T-helper 2 cell treated with Interferon-gamma antibody and Interleukin-4, amounts not matched to agents 5 μg/mL and 100 μg/mL, for 36 hours (primary cell): ENCODE data around the gene METTL24.

Experiments used
- DNase-seq: peaks from one replicate; pipeline ENCODE4 v3.0.0; 2021; ENCODE audit warnings: low spot score
- H3K27ac Mint-ChIP-seq: one replicate; pipeline ENCODE4 v1.8.0; 2021; ENCODE audit warnings: mild to moderate bottlenecking, mixed read lengths
- H3K27me3 Mint-ChIP-seq: one replicate; pipeline ENCODE4 v1.8.0; 2021; ENCODE audit warnings: low read depth, mixed read lengths
- H3K36me3 Mint-ChIP-seq: one replicate; pipeline ENCODE4 v1.8.0; 2021; ENCODE audit warnings: low read depth, mixed read lengths
- H3K4me1 Mint-ChIP-seq: one replicate; pipeline ENCODE4 v1.8.0; 2021; ENCODE audit warnings: low read depth, mixed read lengths
- H3K4me3 Mint-ChIP-seq: one replicate; pipeline ENCODE4 v1.8.0; 2022; ENCODE audit warnings: mild to moderate bottlenecking, moderate library complexity, mixed read lengths
- H3K9me3 Mint-ChIP-seq: one replicate; pipeline ENCODE4 v1.8.0; 2021; ENCODE audit warnings: mixed read lengths

METTL24 gene, protein sequence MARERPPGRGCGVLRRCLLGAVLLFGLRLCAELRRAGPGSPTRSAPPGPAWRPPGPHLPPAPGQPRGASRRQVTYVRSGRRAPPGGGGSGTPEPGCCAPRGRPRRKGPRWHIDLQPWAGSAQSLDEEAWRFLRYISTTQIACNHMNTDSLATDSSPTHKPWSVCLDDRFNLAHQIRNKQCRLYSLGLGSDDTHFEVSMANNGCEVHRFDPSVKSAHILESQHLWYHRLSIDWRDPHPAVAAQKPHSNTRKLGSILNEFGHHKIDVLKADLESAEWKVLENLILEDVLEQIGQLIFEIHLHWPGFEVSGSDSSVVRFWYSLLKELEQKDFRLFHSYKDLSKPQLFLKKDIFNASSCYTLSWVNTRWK

DNA sequence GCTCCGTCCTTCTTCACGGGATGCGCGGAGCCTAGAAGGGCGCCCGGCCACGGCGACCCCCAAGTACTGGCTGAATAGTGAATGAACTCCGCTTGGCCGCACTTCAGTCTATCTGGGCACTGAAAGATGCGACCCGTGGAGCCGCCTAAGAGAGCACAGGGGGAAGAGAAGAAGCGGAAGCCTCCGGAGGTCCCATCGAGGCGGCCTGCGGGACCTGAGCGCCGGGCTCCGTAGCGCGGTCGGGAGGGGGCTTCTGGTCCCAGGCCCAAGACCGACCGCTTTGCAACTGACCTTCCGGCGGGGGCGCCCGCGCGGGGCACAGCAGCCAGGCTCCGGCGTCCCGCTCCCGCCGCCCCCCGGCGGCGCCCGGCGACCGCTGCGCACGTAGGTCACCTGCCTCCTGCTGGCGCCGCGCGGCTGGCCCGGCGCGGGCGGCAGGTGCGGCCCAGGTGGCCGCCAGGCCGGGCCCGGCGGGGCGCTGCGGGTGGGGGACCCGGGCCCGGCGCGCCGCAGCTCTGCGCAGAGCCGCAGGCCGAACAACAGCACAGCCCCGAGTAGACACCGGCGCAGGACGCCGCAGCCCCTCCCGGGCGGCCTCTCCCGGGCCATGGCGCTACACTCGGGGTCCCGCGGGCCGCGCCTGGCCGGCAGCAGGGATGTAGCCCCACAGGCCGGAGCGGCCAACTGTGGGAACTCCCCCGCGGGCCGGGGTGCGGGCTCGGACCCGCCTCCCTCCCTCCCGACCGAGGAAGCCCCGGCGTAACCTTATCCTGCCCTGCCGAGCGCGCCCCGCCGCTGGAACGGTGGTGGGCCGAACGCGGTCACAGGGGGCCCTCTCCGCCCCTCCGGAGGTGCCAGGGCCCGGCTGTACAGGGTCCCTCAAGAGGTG, at the start of gene METTL24:
Gene METTL24, minus strand, starts transcription at position 686 of the 889 bp plus-strand sequence. Its CDS starts 77 bp downstream, at position 609.
- Mint-ChIP-seq H3K27ac (no peak within 1 kb of the TSS), H3K9me3 (no peaks in the 10 kb centered on the region), H3K27me3 (peaks cover 77% of the 10 kb centered on the region), H3K36me3 (no peaks in the 10 kb centered on the region), H3K4me3 (peak within 1 kb of the TSS; percentile 67), H3K4me1 (peaks cover 2% of the 10 kb centered on the region)
- no peak for DNase-seq

DNA sequence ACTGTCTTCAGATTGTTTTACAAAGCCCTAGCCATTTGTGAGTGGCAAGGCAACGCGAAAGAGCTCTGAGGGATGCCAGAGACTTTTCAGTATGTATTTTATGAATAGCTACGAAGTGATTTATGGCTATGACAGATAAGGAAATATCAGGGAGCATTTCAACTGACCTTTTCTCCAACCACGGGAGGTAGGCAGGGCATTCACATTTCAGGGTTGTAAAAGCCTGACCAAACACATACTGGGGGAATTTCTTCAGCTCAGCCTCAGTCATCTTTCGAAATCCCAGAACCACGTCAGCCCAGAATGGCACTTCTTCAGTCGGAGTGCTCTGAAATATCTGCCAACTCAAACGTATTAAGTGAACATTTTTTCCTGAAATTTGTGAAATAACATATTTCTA, 46.5 kb upstream of the METTL24 start:
- DNase-seq: no peak
- no peak overlapping the region for H3K27ac Mint-ChIP-seq
- peaks cover 10% of the 10 kb centered on the region for H3K27me3 Mint-ChIP-seq
- no peaks in the 10 kb centered on the region for H3K4me1 Mint-ChIP-seq
- H3K4me3 Mint-ChIP-seq: no peak overlapping the region
- no peaks in the 10 kb centered on the region for H3K36me3 Mint-ChIP-seq
- no peaks in the 10 kb centered on the region for H3K9me3 Mint-ChIP-seq

DNA sequence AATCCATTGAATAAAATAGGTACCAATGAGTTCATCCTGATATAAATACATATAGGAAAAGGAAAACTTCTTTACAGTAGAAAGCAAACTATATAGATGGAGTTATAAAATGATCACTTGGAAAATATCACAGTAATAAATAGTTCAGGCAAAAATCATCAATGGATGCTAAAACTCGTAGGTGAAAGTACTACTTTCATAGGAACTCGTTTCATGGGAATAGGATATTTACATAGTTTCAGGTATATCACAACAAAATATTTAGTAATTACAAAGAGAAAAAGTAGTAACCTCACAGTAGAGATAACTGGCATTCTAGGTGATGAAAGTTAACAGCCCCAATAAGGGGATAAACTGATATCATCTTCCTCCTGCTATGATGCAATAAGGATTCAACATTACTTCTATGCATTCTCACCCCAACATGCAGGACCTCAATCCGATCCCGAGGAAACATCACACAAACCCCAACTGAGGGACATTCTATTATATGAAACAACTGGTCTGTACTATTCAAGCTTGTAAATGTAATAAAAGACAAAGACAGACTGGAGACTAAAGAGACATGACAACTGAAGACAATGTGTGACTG, 43.5 kb upstream of the METTL24 start:
- H3K27ac Mint-ChIP-seq: no peak overlapping the region
- H3K36me3 Mint-ChIP-seq: no peaks in the 10 kb centered on the region
- no peak for DNase-seq
- no peak overlapping the region for H3K4me3 Mint-ChIP-seq
- H3K4me1 Mint-ChIP-seq: no peaks in the 10 kb centered on the region
- no peaks in the 10 kb centered on the region for H3K9me3 Mint-ChIP-seq
- H3K27me3 Mint-ChIP-seq: peaks cover 10% of the 10 kb centered on the region

DNA sequence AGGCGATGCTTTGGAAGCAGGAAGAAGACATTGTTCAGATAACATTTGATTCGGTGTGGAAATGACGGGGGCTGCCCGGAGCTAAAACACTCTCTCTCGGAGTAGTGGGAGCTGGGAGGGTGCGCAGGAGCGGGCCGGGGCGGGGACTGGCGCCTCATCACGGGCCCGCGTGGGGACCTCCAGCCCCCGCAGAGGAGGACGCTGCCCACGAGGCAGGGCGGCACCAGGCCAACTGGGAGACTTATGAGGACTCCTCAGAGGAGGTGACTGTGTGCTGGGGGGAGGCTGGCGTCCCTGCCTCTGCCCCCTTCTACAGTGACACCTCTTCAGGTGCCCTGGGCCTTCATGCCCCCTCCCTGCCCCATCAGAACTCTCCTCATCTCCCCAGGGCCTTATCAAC, 42.1 kb upstream of the METTL24 start:
- Mint-ChIP-seq H3K27ac (no peak overlapping the region), H3K4me3 (no peak overlapping the region), H3K4me1 (no peaks in the 10 kb centered on the region), H3K9me3 (no peaks in the 10 kb centered on the region), H3K36me3 (no peaks in the 10 kb centered on the region), H3K27me3 (peaks cover 10% of the 10 kb centered on the region)
- DNase-seq: no peak

DNA sequence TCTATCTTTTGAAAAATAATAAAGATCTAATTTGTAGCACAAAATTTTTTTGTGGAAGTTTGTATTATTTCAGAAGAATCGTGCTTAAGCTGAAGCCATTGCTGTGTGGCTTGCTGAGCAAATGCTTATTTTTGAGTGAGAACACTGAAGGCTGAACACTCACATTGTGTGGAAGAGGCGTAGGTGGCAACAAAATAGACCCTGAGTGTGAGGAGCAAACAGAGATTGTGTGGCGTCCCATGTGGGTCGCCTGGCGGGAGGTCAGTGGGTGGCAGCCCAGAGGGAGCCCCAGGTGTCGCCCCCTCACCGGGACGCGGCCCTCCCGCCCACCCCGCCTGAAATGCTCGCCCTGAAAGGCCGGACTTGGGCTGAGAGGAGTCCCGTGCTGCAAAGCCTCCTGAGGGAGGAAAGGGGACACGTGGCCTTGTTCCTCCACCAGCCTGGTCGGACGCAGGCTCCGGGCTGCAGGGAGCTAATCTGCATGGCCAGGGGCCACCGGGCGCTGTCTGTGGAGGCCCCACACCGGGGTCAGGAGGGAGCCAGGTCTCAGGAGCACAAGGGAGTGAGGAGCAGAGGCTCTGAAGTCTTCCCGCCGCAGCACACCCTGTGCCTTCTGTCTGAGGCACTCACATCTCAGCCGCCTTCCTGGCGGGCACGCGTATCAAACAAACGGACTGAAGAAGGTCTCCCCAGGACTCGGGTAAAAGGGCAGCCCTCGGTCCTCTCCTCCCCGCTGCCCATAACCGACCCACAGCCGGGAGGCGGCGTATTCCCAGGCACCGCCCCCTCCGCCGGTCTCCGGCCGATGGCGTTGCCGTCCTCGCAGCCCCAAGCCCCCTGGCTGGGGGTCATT, 41.3 kb upstream of the METTL24 start:
- Mint-ChIP-seq H3K4me1 (no peaks in the 10 kb centered on the region), H3K9me3 (no peaks in the 10 kb centered on the region), H3K36me3 (no peaks in the 10 kb centered on the region), H3K4me3 (no peak overlapping the region), H3K27ac (no peak overlapping the region), H3K27me3 (peaks cover 8% of the 10 kb centered on the region)
- DNase-seq: no peak

DNA sequence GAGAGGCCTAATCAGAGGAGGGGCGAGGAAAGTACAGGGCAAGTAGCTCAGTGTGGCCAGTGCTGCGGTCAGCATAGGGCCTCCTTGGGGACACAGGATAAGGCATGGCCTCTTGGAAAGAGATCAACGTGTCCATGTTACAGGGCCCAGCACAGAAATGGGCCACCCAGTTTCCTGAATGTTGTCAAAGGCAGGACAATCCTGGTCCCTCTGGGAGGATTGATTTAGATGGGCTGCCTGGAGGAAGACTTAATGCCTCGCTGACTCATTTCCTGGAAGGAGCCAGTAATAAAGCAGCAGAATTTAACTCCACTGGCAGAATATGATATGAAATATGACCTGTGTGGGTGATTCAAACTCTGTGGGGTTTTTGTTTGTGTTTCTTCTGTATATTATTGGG, 40.6 kb upstream of the METTL24 start:
- H3K27ac Mint-ChIP-seq: no peak overlapping the region
- H3K9me3 Mint-ChIP-seq: no peaks in the 10 kb centered on the region
- no peak for DNase-seq
- H3K4me3 Mint-ChIP-seq: no peak overlapping the region
- H3K36me3 Mint-ChIP-seq: no peaks in the 10 kb centered on the region
- peaks cover 8% of the 10 kb centered on the region for H3K27me3 Mint-ChIP-seq
- no peaks in the 10 kb centered on the region for H3K4me1 Mint-ChIP-seq

DNA sequence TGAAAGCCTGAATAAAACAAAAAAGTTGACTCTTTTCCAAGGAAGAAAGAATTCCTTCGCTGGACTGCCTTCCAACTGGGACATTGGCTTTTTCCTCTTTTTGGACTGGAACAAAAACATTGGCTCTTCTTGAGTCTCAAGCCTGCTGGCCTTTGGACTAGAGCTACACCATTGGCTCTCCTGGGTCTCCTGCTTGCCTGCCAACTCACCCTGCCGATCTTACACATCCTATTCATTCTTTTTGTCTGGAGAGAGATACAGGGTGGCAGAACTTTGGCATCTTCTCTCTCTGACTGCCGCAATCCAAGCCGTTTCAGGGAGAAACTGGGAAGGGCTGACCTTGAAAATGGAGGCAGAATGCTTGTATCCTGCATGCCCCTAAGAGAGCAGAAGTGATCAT, 37.1 kb upstream of the METTL24 start:
- peaks cover 5% of the 10 kb centered on the region for H3K4me1 Mint-ChIP-seq
- H3K27me3 Mint-ChIP-seq: peaks cover 2% of the 10 kb centered on the region
- H3K4me3 Mint-ChIP-seq: no peak overlapping the region
- H3K36me3 Mint-ChIP-seq: no peaks in the 10 kb centered on the region
- H3K9me3 Mint-ChIP-seq: no peaks in the 10 kb centered on the region
- no peak for DNase-seq
- H3K27ac Mint-ChIP-seq: no peak overlapping the region

DNA sequence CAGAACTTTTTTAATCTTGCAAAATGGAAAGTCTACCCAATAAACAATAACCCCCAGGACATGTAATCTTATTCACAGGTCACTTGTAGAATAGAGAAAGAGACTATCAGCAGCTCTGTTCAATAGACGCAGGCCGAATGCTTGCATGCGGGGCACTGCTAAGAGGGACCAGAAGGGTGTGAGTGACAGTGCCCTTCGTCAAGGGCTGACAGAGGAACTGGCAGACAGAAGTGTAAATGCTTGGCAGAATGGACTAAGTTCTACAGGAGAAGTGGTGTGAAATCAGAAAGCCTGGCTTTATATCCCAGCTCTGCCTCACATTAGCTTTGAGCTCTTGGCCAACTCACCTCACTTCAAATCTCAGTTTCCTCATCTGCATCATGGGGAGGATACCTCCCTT, 36.3 kb upstream of the METTL24 start:
- H3K27me3 Mint-ChIP-seq: peaks cover 2% of the 10 kb centered on the region
- H3K36me3 Mint-ChIP-seq: no peaks in the 10 kb centered on the region
- no peak overlapping the region for H3K27ac Mint-ChIP-seq
- H3K4me3 Mint-ChIP-seq: no peak overlapping the region
- DNase-seq: no peak
- no peaks in the 10 kb centered on the region for H3K9me3 Mint-ChIP-seq
- H3K4me1 Mint-ChIP-seq: peaks cover 13% of the 10 kb centered on the region

DNA sequence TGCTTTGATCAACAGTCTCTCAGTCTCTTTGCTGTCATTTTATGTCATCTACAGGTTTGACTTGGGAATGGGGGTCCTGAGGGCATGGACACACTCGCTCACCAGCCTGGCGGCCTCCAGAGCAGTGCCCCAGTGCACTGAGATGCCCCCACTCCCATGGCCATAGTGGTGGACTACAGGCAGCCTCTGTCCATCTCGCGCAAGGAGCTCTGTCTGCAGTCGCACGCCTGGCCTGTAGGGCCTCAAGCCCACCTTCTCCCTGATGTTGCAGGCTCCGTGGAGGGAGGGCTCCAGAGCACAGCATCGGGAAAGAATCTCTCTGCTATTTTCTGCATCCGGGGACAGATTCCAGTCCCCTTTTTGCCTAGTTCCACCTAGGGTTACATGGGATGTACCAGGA, 34.6 kb upstream of the METTL24 start:
- no peaks in the 10 kb centered on the region for H3K36me3 Mint-ChIP-seq
- peaks cover 17% of the 10 kb centered on the region for H3K4me1 Mint-ChIP-seq
- DNase-seq: no peak
- H3K4me3 Mint-ChIP-seq: no peak overlapping the region
- peaks cover 2% of the 10 kb centered on the region for H3K27me3 Mint-ChIP-seq
- H3K27ac Mint-ChIP-seq: no peak overlapping the region
- no peaks in the 10 kb centered on the region for H3K9me3 Mint-ChIP-seq

DNA sequence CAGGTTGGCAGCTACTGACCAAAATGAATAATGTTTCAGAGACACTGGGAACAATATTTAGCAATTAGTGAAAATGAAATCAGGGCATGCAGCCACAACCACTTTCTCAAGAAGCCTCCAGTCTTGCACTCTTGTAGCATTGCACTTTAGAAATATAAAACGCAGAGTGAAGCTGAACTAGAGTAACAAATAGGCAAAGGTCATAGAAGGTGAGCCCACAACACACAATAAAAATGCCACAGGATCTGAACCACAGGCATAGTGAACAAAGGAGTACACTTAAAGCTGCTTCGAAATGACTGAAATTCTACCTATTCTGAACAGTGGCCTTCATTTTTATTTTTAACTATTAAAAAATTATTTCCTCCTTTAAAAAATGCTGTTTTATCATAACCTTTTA, 32.3 kb upstream of the METTL24 start:
- no peaks in the 10 kb centered on the region for H3K36me3 Mint-ChIP-seq
- no peak for DNase-seq
- peaks cover 17% of the 10 kb centered on the region for H3K4me1 Mint-ChIP-seq
- peaks cover 4% of the 10 kb centered on the region for H3K27me3 Mint-ChIP-seq
- H3K4me3 Mint-ChIP-seq: no peak overlapping the region
- H3K9me3 Mint-ChIP-seq: no peaks in the 10 kb centered on the region
- no peak overlapping the region for H3K27ac Mint-ChIP-seq

DNA sequence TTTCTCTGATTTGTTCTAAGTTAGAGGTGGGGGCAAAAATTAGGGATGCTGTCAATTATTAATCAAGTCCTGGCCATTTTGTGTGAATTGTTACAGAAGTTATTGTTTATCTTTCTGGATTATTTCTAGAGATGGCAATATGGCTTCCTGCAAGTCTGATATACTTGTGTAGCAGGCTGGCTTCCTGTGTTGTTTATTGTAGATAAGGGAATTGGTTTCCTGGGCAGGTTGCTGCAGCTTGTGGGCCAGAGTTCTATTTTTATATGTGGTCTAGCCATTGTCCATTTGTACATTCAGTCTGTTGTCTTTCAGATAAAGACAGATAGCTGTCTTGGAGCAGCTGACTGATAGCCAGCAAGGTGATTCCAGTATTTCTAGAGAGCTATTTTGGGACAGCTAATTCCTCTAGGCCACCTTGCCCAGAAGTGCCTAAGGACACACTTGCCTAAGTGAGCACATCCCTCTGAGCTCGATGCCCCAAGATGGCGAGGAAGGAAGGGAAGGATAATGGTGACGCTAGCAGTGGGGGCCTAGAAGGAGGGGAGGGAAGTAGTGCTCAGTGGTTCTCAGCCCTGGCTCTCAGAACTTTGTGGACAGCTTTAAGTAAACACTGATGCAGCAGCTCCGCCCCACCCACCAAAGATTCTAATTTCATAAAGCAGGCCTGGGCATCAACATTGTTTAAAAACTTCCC, 31.7 kb upstream of the METTL24 start:
- peaks cover 17% of the 10 kb centered on the region for H3K4me1 Mint-ChIP-seq
- H3K36me3 Mint-ChIP-seq: no peaks in the 10 kb centered on the region
- H3K27ac Mint-ChIP-seq: peak overlapping the region; percentile 42
- peak overlapping the region; percentile 44 for H3K4me3 Mint-ChIP-seq
- no peak for DNase-seq
- H3K27me3 Mint-ChIP-seq: peaks cover 4% of the 10 kb centered on the region
- no peaks in the 10 kb centered on the region for H3K9me3 Mint-ChIP-seq

DNA sequence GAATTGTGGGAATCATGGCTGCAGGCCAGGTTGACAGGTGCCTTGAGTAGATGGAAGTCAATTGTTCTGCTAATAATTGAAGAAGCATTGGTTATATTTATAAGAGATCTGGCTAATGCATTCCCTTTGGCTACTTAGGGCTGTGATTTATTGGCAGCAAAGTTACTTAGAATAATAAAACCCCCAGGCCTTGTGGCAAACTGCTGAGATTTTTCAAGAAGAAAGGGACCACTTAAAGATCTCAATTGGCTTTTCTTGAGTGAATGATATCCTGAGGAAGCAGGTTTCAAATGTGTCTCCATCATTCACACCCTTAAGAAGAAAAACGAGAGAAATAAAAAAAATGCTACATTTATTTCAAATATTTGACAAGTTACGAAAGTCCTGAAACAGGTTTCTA, 29.8 kb upstream of the METTL24 start:
- peaks cover 2% of the 10 kb centered on the region for H3K27me3 Mint-ChIP-seq
- H3K4me3 Mint-ChIP-seq: no peak overlapping the region
- H3K9me3 Mint-ChIP-seq: no peaks in the 10 kb centered on the region
- H3K4me1 Mint-ChIP-seq: peaks cover 17% of the 10 kb centered on the region
- H3K27ac Mint-ChIP-seq: no peak overlapping the region
- no peak for DNase-seq
- no peaks in the 10 kb centered on the region for H3K36me3 Mint-ChIP-seq

DNA sequence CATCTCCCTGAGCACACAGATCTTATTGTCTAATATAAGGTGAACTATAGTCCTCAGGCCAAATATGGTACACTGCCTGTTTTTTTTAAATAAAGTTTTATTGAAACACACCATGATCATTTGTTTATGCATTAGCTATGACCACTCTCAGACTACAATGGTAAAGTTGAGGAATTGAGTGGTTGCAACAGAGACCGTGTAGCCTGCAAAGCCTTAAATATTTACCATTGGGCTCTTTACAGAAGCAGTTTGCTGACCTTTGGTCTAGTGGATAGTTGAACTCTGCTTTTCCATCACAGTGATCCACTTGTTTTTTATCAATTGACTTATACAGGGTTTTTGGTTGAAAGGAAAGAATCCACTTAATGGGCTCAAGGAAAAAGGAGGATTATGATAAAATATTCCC, 27.3 kb upstream of the METTL24 start:
- Mint-ChIP-seq H3K4me3 (no peak overlapping the region), H3K4me1 (peaks cover 15% of the 10 kb centered on the region), H3K27ac (no peak overlapping the region), H3K36me3 (no peaks in the 10 kb centered on the region), H3K27me3 (peaks cover 9% of the 10 kb centered on the region), H3K9me3 (peaks cover 4% of the 10 kb centered on the region)
- DNase-seq: no peak
